ENCODE data around the gene ANKS1B. TPM values are rescaled to one million over a fixed set of nuclear protein-coding genes. Genes with fewer than 3 reads are reported as not detected.
"Not testable (repeated sequence)": the region's sequence is repeated elsewhere in the genome, so short reads cannot be mapped to it uniquely, and the experiment has no call there.

ANKS1B gene
- total RNA-seq, 4 donors from 2014 or later = 14.0 to 38.4 (median 28.6) TPM

DNA sequence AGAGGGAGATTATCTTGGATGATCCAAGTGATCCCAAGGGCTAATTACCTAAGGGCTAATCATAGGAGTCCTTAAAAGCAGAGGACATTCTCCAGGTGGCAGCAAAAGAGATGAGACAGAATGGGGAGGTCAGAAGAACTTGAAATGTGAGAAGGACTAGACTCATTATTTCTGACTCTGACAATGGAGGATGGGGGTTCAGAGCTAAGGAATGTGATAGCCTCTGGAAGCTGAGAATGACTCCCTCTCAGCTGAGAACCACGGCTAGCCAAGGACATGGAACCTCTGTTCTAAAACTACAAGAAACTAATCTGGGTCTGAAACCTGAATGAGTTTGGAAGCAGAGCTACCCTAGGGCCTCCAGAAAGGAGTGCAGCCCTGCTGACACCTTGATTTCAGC, 35.6 kb upstream of the ANKS1B start:
- no peaks in the 10 kb centered on the region for H3K36me3 ChIP-seq
- no peak overlapping the region for H3K4me3 ChIP-seq
- no peak for DNase-seq (ENCODE audit: low spot score in 2 of 2)
- H3K27me3 ChIP-seq = no peaks in the 10 kb centered on the region
- peaks cover 0 to 5% (median 1%) of the 10 kb centered on the region in 4 donors for H3K9me3 ChIP-seq
- TF ChIP-seq, protein P1, sequence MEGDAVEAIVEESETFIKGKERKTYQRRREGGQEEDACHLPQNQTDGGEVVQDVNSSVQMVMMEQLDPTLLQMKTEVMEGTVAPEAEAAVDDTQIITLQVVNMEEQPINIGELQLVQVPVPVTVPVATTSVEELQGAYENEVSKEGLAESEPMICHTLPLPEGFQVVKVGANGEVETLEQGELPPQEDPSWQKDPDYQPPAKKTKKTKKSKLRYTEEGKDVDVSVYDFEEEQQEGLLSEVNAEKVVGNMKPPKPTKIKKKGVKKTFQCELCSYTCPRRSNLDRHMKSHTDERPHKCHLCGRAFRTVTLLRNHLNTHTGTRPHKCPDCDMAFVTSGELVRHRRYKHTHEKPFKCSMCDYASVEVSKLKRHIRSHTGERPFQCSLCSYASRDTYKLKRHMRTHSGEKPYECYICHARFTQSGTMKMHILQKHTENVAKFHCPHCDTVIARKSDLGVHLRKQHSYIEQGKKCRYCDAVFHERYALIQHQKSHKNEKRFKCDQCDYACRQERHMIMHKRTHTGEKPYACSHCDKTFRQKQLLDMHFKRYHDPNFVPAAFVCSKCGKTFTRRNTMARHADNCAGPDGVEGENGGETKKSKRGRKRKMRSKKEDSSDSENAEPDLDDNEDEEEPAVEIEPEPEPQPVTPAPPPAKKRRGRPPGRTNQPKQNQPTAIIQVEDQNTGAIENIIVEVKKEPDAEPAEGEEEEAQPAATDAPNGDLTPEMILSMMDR (IDR thresholded peaks at IDR 0.05) = no peak
- TF ChIP-seq POLR2A (IDR thresholded peaks at IDR 0.05) (no peak), EP300 (IDR thresholded peaks at IDR 0.05) (no peak)
- H3K27ac ChIP-seq = no peak overlapping the region
- no peaks in the 10 kb centered on the region for H3K4me1 ChIP-seq
- WGBS, 2 donors = 37 to 46% methylated on average over 1 of the region's 1 CpG

DNA sequence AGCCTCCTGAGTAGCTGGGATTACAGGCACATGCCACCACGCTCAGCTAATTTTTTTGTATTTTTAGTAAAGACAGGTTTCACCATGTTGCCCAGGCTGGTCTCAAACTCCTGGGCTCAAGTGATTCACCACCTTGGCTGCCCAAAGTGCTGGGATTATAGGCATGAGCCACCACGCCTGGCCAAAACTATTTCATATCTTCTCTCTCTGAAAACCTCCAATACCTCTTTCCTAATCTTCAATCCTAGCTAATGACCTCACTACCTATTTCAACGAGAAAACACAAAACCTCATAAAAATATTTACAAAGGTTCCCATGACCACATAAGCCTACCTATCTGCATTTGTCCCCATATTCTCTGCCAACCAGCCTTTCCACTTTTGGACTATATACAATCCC, 32.3 kb upstream of the ANKS1B start:
- WGBS, 2 donors = 87 to 92% methylated on average over 3 of the region's 3 CpGs
- H3K9me3 ChIP-seq = peaks cover 0 to 3% (median 0%) of the 10 kb centered on the region in 4 donors
- no peak overlapping the region for H3K27ac ChIP-seq
- H3K36me3 ChIP-seq = no peaks in the 10 kb centered on the region
- H3K27me3 ChIP-seq = no peaks in the 10 kb centered on the region
- no peak for DNase-seq (ENCODE audit: low spot score in 2 of 2)
- TF ChIP-seq, protein P1 (IDR thresholded peaks at IDR 0.05) = no peak
- TF ChIP-seq EP300 (IDR thresholded peaks at IDR 0.05) = no peak
- TF ChIP-seq POLR2A (IDR thresholded peaks at IDR 0.05) = no peak
- no peaks in the 10 kb centered on the region for H3K4me1 ChIP-seq
- no peak overlapping the region for H3K4me3 ChIP-seq

DNA sequence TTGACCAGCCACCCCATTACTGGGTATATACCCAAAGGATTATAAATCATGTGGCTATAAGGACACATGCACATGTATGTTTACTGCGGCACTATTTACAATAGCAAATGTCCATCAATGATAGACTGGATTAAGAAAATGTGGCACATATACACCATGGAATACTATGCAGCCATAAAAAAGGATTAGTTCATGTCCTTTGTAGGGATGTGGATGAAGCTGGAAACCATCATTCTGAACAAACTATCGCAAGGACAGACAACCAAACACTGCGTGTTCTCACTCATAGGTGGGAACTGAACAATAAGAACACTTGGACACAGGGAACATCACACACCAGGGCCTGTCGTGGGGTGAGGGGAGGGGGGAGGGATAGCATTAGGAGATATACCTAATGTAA, 31.6 kb upstream of the ANKS1B start:
- not testable (repeated sequence) for H3K4me1 ChIP-seq; H3K9me3 ChIP-seq; H3K27me3 ChIP-seq; H3K36me3 ChIP-seq; DNase-seq (ENCODE audit: low spot score in 2 of 2); H3K27ac ChIP-seq; H3K4me3 ChIP-seq
- 93 to 98% methylated on average over 4 of the region's 4 CpGs for WGBS, 2 donors

DNA sequence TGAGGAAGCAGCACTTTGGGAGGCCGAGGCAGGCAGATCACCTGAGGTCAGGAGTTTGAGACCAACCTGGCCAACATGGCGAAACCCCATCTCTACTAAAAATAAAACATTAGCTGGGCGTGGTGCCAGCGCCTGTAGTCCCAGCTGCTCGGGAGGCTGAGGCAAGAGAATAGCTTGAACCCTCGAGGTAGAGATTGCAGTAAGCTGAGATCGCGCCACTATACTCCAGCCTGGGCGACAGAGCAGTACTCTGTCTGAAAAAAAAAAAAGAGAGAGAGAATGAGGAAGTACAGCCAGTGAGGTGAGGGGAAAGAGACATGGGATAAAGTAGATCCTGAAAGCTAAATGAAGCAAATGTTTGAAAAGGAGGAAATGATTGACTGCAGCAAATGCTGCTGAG, 21.1 kb upstream of the ANKS1B start:
- not testable (repeated sequence) for DNase-seq (ENCODE audit: low spot score in 2 of 2); H3K27ac ChIP-seq; H3K27me3 ChIP-seq; H3K36me3 ChIP-seq; H3K9me3 ChIP-seq; H3K4me1 ChIP-seq; H3K4me3 ChIP-seq
- 80 to 82% methylated on average over 9 of the region's 9 CpGs for WGBS, 2 donors

DNA sequence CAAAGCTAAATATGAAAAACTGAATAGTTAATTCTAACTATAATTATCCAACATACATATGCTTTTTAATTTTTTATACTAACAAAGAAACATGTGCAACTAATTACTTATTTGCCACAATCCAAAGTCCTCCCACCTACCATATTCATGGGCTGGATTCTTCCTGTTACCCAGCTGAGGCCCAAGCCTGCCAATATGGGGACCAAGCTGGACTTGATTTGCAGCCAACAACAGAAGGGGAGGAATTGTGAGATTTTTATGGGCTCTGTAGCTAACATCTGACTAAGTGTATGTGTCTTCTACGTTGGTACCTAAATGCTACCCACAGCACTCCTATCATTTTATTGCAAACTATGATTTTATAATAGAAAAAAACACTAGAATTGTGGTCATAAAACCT, 13.1 kb upstream of the ANKS1B start:
- TF ChIP-seq POLR2A (IDR thresholded peaks at IDR 0.05) = no peak
- TF ChIP-seq, protein P1 (IDR thresholded peaks at IDR 0.05) = no peak
- TF ChIP-seq EP300 (IDR thresholded peaks at IDR 0.05) = no peak
- no peak overlapping the region for H3K27ac ChIP-seq
- no peak overlapping the region for H3K4me3 ChIP-seq
- no peak for DNase-seq (ENCODE audit: low spot score in 2 of 2)
- no peaks in the 10 kb centered on the region for H3K27me3 ChIP-seq
- WGBS, 2 donors = 65 to 78% methylated on average over 1 of the region's 1 CpG
- no peaks in the 10 kb centered on the region for H3K36me3 ChIP-seq
- H3K4me1 ChIP-seq = no peaks in the 10 kb centered on the region
- H3K9me3 ChIP-seq = peaks cover 0 to 16% (median 0%) of the 10 kb centered on the region in 4 donors

DNA sequence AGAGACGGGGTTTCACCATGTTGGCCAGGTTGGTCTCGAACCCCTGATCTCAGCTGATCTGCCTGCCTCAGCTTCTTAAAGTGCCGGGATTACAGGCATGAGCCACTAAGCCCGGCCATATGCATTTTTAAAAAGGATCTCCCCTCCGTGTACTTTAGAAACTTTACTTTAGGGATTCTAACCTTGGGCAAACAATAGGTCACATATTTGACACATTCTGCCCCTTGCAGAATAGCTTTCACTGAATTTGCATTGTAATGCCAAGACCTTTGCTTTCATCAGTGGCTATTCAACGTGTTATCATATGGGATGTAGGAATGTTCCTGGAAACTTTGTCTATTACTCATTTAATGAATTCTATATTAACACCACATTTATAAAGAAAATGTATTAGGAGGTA, 11.4 kb upstream of the ANKS1B start:
- no peak overlapping the region for H3K4me3 ChIP-seq
- no peaks in the 10 kb centered on the region for H3K4me1 ChIP-seq
- no peak overlapping the region for H3K27ac ChIP-seq
- H3K36me3 ChIP-seq = no peaks in the 10 kb centered on the region
- no peak for TF ChIP-seq EP300 (IDR thresholded peaks at IDR 0.05)
- no peak for TF ChIP-seq POLR2A (IDR thresholded peaks at IDR 0.05)
- TF ChIP-seq, protein P1 (IDR thresholded peaks at IDR 0.05) = no peak
- 71 to 74% methylated on average over 6 of the region's 6 CpGs for whole genome bisulfite sequencing, 2 donors
- H3K9me3 ChIP-seq = peaks cover 0 to 16% (median 0%) of the 10 kb centered on the region in 4 donors
- no peaks in the 10 kb centered on the region for H3K27me3 ChIP-seq
- DNase-seq (ENCODE audit: low spot score in 2 of 2) = no peak
